ENCODE measurements around the gene ADCY10.
"Not testable (repeated sequence)": the region's sequence is repeated elsewhere in the genome, so short reads cannot be mapped to it uniquely, and the experiment has no call there.

Gene ADCY10

GRCh38 chr1:167879508-167879907, 34.4 kb downstream of the ADCY10 start:
- no peak for TF ChIP-seq CTCF (IDR thresholded peaks at IDR 0.05; ENCODE audit: low read depth, low read length, missing control alignments)
- no peaks in the 10 kb centered on the region for H3K36me3 ChIP-seq (replicated peaks)
- in situ Hi-C loops (cut with HindIII; ENCODE audit: low pct_ligation_motif_present, low sequenced_read_pairs) = no loop called here
- DNase-seq = no peak
- no peak overlapping the region for H3K27ac ChIP-seq
- H3K27me3 ChIP-seq (replicated peaks) = no peaks in the 10 kb centered on the region
- H3K4me3 ChIP-seq (ENCODE audit: low read depth, low read length) = no peak overlapping the region

GRCh38 chr1:167878372-167879160, 35.4 kb downstream of the ADCY10 start:
- TF ChIP-seq CTCF (IDR thresholded peaks at IDR 0.05; ENCODE audit: low read depth, low read length, missing control alignments) = no peak
- DNase-seq = no peak
- H3K4me3 ChIP-seq (ENCODE audit: low read depth, low read length) = no peak overlapping the region
- in situ Hi-C loops (cut with HindIII; ENCODE audit: low pct_ligation_motif_present, low sequenced_read_pairs) = no loop called here
- no peaks in the 10 kb centered on the region for H3K27me3 ChIP-seq (replicated peaks)
- no peaks in the 10 kb centered on the region for H3K36me3 ChIP-seq (replicated peaks)
- no peak overlapping the region for H3K27ac ChIP-seq

- in situ Hi-C loops (cut with HindIII; ENCODE audit: low pct_ligation_motif_present, low sequenced_read_pairs) = no loop called here
- DNase-seq = no peak
- H3K36me3 ChIP-seq (replicated peaks) = no peaks in the 10 kb centered on the region
- no peak overlapping the region for H3K4me3 ChIP-seq (ENCODE audit: low read depth, low read length)
- H3K27me3 ChIP-seq (replicated peaks) = no peaks in the 10 kb centered on the region
- no peak for TF ChIP-seq CTCF (IDR thresholded peaks at IDR 0.05; ENCODE audit: low read depth, low read length, missing control alignments)
- H3K27ac ChIP-seq = no peak overlapping the region
Observed at GRCh38 chr1:167876597-167877175, 37.2 kb downstream of the ADCY10 start.

GRCh38 chr1:167871331-167871730, 42.6 kb downstream of the ADCY10 start:
- H3K27me3 ChIP-seq (replicated peaks) = no peaks in the 10 kb centered on the region
- no peaks in the 10 kb centered on the region for H3K36me3 ChIP-seq (replicated peaks)
- in situ Hi-C loops (cut with HindIII; ENCODE audit: low pct_ligation_motif_present, low sequenced_read_pairs) = no loop called here
- no peak overlapping the region for H3K4me3 ChIP-seq (ENCODE audit: low read depth, low read length)
- no peak for DNase-seq
- no peak for TF ChIP-seq CTCF (IDR thresholded peaks at IDR 0.05; ENCODE audit: low read depth, low read length, missing control alignments)
- no peak overlapping the region for H3K27ac ChIP-seq

- H3K27me3 ChIP-seq (replicated peaks); H3K27ac ChIP-seq; H3K36me3 ChIP-seq (replicated peaks); H3K4me3 ChIP-seq (ENCODE audit: low read depth, low read length); in situ Hi-C loops (cut with HindIII; ENCODE audit: low pct_ligation_motif_present, low sequenced_read_pairs); DNase-seq: not testable (repeated sequence)
Observed at GRCh38 chr1:167869157-167870001, 44.6 kb downstream of the ADCY10 start.

GRCh38 chr1:167866739-167867414, 47.1 kb downstream of the ADCY10 start:
- DNase-seq; H3K27me3 ChIP-seq (replicated peaks); H3K36me3 ChIP-seq (replicated peaks); H3K4me3 ChIP-seq (ENCODE audit: low read depth, low read length); in situ Hi-C loops (cut with HindIII; ENCODE audit: low pct_ligation_motif_present, low sequenced_read_pairs); H3K27ac ChIP-seq: not testable (repeated sequence)

- H3K4me3 ChIP-seq (ENCODE audit: low read depth, low read length); in situ Hi-C loops (cut with HindIII; ENCODE audit: low pct_ligation_motif_present, low sequenced_read_pairs); H3K36me3 ChIP-seq (replicated peaks); H3K27me3 ChIP-seq (replicated peaks); H3K27ac ChIP-seq; DNase-seq: not testable (repeated sequence)
Observed at GRCh38 chr1:167866326-167866725, 47.6 kb downstream of the ADCY10 start.

- H3K27me3 ChIP-seq (replicated peaks); H3K27ac ChIP-seq; H3K4me3 ChIP-seq (ENCODE audit: low read depth, low read length); in situ Hi-C loops (cut with HindIII; ENCODE audit: low pct_ligation_motif_present, low sequenced_read_pairs); DNase-seq; H3K36me3 ChIP-seq (replicated peaks): not testable (repeated sequence)
Observed at GRCh38 chr1:167865804-167866308, 48.1 kb downstream of the ADCY10 start.

GRCh38 chr1:167865193-167865592, 48.7 kb downstream of the ADCY10 start:
- H3K27me3 ChIP-seq (replicated peaks); in situ Hi-C loops (cut with HindIII; ENCODE audit: low pct_ligation_motif_present, low sequenced_read_pairs); DNase-seq; H3K27ac ChIP-seq; H3K36me3 ChIP-seq (replicated peaks); H3K4me3 ChIP-seq (ENCODE audit: low read depth, low read length): not testable (repeated sequence)

All from brain microvascular endothelial cell (primary cell).